Measurements from ENCODE around the gene SH2D5. TPM values are rescaled to one million over a fixed set of nuclear protein-coding genes. Genes with fewer than 3 reads are reported as not detected.

Gene SH2D5
- total RNA-seq, 1 experiment from 2014 or later = 8.7 TPM

DNA sequence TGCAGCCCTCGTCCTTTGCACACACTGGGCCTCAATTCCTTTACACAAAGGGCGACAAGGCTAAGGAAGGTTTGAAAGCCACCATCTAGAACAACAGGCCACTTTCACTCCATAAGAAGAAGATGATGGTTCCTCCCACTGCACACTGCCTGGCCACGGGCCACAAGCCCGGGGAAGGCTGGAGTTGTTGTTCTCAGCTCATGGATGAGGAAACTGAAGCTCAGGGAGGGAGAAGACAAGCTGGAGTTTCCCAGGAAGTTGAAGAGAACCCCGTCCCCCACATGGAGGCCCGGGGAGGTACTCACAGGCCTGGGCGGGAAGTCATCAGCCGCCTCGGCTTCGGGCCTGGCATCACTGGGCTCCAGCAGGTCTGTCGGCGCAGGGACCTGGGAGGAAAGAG, 46.8 kb downstream of the SH2D5 start:
- no peak overlapping the region for H2BK20ac ChIP-seq (ENCODE audit: low read depth, low read length, poor library complexity, severe bottlenecking)
- H3K23me2 ChIP-seq (ENCODE audit: insufficient read length, low read depth, low read length, poor library complexity, severe bottlenecking) = no peaks in the 10 kb centered on the region
- no peaks in the 10 kb centered on the region for H3K9me3 Mint-ChIP-seq
- H3K14ac ChIP-seq (ENCODE audit: insufficient read depth, low read length) = no peak overlapping the region
- H3K4me3 Mint-ChIP-seq = no peak overlapping the region
- no peak overlapping the region for H2AK5ac ChIP-seq (ENCODE audit: insufficient read length, low read length)
- H3K36me3 Mint-ChIP-seq (ENCODE audit: insufficient read depth in 1 of 3, low read depth in 3 of 3) = peaks cover 0 to 15% (median 4%) of the 10 kb centered on the region in 3 experiments; a peak in 4 of 7 replicates
- H2BK12ac ChIP-seq (ENCODE audit: insufficient read length, low read depth, low read length) = no peak overlapping the region
- no peak overlapping the region for H2BK5ac ChIP-seq (ENCODE audit: insufficient read length, low read length)
- no CpG with 5 or more reads among the region's 12 CpGs for WGBS (ENCODE audit: extremely low coverage, insufficient read length, low lambda C conversion rate)
- H3K4me2 ChIP-seq (ENCODE audit: insufficient read depth, insufficient read length, low read length) = no peak overlapping the region
- TF ChIP-seq, protein P1, sequence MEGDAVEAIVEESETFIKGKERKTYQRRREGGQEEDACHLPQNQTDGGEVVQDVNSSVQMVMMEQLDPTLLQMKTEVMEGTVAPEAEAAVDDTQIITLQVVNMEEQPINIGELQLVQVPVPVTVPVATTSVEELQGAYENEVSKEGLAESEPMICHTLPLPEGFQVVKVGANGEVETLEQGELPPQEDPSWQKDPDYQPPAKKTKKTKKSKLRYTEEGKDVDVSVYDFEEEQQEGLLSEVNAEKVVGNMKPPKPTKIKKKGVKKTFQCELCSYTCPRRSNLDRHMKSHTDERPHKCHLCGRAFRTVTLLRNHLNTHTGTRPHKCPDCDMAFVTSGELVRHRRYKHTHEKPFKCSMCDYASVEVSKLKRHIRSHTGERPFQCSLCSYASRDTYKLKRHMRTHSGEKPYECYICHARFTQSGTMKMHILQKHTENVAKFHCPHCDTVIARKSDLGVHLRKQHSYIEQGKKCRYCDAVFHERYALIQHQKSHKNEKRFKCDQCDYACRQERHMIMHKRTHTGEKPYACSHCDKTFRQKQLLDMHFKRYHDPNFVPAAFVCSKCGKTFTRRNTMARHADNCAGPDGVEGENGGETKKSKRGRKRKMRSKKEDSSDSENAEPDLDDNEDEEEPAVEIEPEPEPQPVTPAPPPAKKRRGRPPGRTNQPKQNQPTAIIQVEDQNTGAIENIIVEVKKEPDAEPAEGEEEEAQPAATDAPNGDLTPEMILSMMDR (conservative IDR thresholded peaks at IDR 0.05) = no peak
- no peak overlapping the region for H3T11ph ChIP-seq (ENCODE audit: low read length)
- H2AFZ ChIP-seq (ENCODE audit: low read length) = no peak overlapping the region
- no peak overlapping the region for H3K56ac ChIP-seq (ENCODE audit: insufficient read length, low read depth, low read length)
- no peaks in the 10 kb centered on the region for H3K4me1 ChIP-seq (ENCODE audit: insufficient read depth, low read length)
- H4K91ac ChIP-seq (ENCODE audit: insufficient read length, low read depth, low read length) = no peak overlapping the region
- H3K79me2 ChIP-seq (ENCODE audit: insufficient read depth, low read length) = no peaks in the 10 kb centered on the region
- no peak overlapping the region for H2BK15ac ChIP-seq (ENCODE audit: low read depth, low read length)
- H4K20me1 ChIP-seq (ENCODE audit: control insufficient read depth, insufficient read depth, insufficient read length) = no peaks in the 10 kb centered on the region
- no peak overlapping the region for H3K27ac ChIP-seq (ENCODE audit: insufficient read length, low read depth, low read length)
- H3K9me3 ChIP-seq (ENCODE audit: control insufficient read depth, low read depth, low read length) = no peaks in the 10 kb centered on the region
- no peak for DNase-seq
- no peak overlapping the region for H4K8ac ChIP-seq (replicated peaks; ENCODE audit: insufficient read length, low read depth, low read length)
- no peak overlapping the region for H2BK120ac ChIP-seq (ENCODE audit: low read depth, low read length, poor library complexity, severe bottlenecking)
- no peak overlapping the region for H3K9ac ChIP-seq (ENCODE audit: extremely low read depth, insufficient read length, low read length)
- no peak overlapping the region for H3K23ac ChIP-seq (ENCODE audit: insufficient read length, low read depth, low read length)
- no peaks in the 10 kb centered on the region; the same call in 1 of the 2 replicates for H3K27me3 Mint-ChIP-seq (ENCODE audit: low read depth)
- H3K27me3 ChIP-seq (ENCODE audit: insufficient read depth, low read length) = no peaks in the 10 kb centered on the region
- no peak overlapping the region for H3K4ac ChIP-seq (ENCODE audit: low read depth, low read length)
- H3K18ac ChIP-seq (ENCODE audit: insufficient read length, low read depth, low read length) = no peak overlapping the region
- H3K4me1 Mint-ChIP-seq = peaks cover 3% of the 10 kb centered on the region in 2 experiments; a peak in 2 of 4 replicates
- H3K27ac Mint-ChIP-seq = no peak overlapping the region
- no peaks in the 10 kb centered on the region for H3K79me1 ChIP-seq (ENCODE audit: insufficient read depth, low read depth, low read length, poor library complexity, severe bottlenecking)
- H4K5ac ChIP-seq (ENCODE audit: insufficient read length, low read depth, low read length) = no peak overlapping the region

All from H9 (cell line).